OCI-LY1 (cell line): ENCODE measurements around the gene ABLIM1.

ENCODE experiments used
- EZH2 ChIP-seq: fragments of 200-600 bp; sonication (generic), shearing (Covaris generic); IDR thresholded peaks from 2 replicates; pipeline ENCODE4 v1.8.0; 2017; ENCODE audit warnings: borderline replicate concordance, mixed run types, mild to moderate bottlenecking, antibody characterized with exemption, low read length, moderate library complexity, mixed read lengths
- TF ChIP-seq, protein P1 (sequence below): fragments of 200-600 bp; sonication (generic), shearing (Covaris generic); IDR thresholded peaks from 2 replicates; pipeline ENCODE4 v1.5.1; 2017; ENCODE audit warnings: mild to moderate bottlenecking, antibody characterized with exemption, low read length, moderate library complexity, mixed read lengths

- TF ChIP-seq, protein P1, sequence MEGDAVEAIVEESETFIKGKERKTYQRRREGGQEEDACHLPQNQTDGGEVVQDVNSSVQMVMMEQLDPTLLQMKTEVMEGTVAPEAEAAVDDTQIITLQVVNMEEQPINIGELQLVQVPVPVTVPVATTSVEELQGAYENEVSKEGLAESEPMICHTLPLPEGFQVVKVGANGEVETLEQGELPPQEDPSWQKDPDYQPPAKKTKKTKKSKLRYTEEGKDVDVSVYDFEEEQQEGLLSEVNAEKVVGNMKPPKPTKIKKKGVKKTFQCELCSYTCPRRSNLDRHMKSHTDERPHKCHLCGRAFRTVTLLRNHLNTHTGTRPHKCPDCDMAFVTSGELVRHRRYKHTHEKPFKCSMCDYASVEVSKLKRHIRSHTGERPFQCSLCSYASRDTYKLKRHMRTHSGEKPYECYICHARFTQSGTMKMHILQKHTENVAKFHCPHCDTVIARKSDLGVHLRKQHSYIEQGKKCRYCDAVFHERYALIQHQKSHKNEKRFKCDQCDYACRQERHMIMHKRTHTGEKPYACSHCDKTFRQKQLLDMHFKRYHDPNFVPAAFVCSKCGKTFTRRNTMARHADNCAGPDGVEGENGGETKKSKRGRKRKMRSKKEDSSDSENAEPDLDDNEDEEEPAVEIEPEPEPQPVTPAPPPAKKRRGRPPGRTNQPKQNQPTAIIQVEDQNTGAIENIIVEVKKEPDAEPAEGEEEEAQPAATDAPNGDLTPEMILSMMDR: no peak
- no peak for TF ChIP-seq EZH2
Observed at GRCh38 chr10:114623661-114624294, 34.3 kb downstream of the ABLIM1 start.
